Thoracic aorta (tissue), 2 donors: ENCODE data around the gene EIF4H. TPM values are rescaled to one million over a fixed set of nuclear protein-coding genes. Genes with fewer than 3 reads are reported as not detected.

Experiments used
- ATAC-seq: fragments of 150-250 bp; one replicate; pipeline ENCODE4 v1.8.0; 2017; ENCODE audit warnings: low read depth; ENCODE audit not compliant: insufficient number of reproducible peaks, low FRiP score
- DNase-seq: peaks from one replicate; pipeline ENCODE4 v3.0.0-alpha.2; 2020; ENCODE audit warnings: low spot score
- H3K27ac ChIP-seq, 2 donors: fragments of 200-600 bp; sonication (generic); 1 replicate in 1 of 2; 2 replicates in 1 of 2; pipeline ENCODE4 v1.5.1; 2016; ENCODE audit warnings: mild to moderate bottlenecking in 2 of 2, moderate library complexity in 2 of 2
- H3K27me3 ChIP-seq: fragments of 200-600 bp; sonication (generic); replicated peaks from 2 replicates; pipeline ENCODE4 v1.6.0; 2016; ENCODE audit warnings: mild to moderate bottlenecking; ENCODE audit not compliant: insufficient read depth
- H3K36me3 ChIP-seq: fragments of 200-600 bp; sonication (generic); one replicate; pipeline ENCODE4 v1.5.1; 2016
- H3K4me1 ChIP-seq, 2 donors: fragments of 200-600 bp; sonication (generic); 1 replicate in 1 of 2; 2 replicates in 1 of 2; pipeline versions ENCODE4 v1.5.1 to v1.6.0; 2016; ENCODE audit warnings: low read depth in 2 of 2, mild to moderate bottlenecking in 1 of 2; ENCODE audit not compliant: control insufficient read depth in 1 of 2
- H3K4me3 ChIP-seq: fragments of 200-600 bp; sonication (generic); 2 replicates; pipeline ENCODE4 v1.5.1; 2016; ENCODE audit warnings: mild to moderate bottlenecking
- H3K9me3 ChIP-seq: fragments of 200-600 bp; sonication (generic); 2 replicates; pipeline ENCODE4 v1.5.1; 2016
- total RNA-seq, 2 donors: library from RNA; depleted of rRNA; stranded (reverse); fragments of >200 nt; gene quantifications; one replicate each; pipeline versions ENCODE4 v1.1.0 to v1.2.3, GENCODE V29; 2016
- TF ChIP-seq, protein P1 (sequence below): fragments of 200-600 bp; sonication (generic); IDR thresholded peaks from one replicate; pipeline ENCODE4 v1.5.1; 2019; ENCODE audit warnings: antibody characterized with exemption

EIF4H gene
- total RNA-seq, 2 donors from 2014 or later, result 210 to 244 TPM

DNA sequence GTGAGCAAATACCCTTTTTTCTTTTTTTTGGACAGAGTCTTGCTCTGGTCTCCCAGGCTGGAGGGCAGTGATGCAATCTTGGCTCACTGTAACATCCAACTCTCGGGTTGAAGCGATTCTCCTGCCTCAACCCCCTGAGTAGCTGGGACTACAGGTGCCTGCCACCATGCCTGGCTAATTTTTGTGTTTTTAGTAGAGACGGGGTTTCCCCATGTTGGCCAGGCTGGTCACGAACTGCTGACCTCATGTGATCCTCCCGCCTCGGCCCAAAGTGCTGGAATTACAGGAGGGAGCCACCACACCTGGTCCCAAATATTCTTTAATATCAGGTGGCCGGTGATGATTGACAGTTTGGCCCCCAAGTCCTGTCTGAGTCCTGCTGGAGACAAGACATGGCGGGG lies 42.2 kb downstream of the EIF4H start:
- no peak for DNase-seq
- H3K4me1 ChIP-seq, result no peaks in the 10 kb centered on the region
- no peak overlapping the region for H3K4me3 ChIP-seq
- TF ChIP-seq, protein P1, sequence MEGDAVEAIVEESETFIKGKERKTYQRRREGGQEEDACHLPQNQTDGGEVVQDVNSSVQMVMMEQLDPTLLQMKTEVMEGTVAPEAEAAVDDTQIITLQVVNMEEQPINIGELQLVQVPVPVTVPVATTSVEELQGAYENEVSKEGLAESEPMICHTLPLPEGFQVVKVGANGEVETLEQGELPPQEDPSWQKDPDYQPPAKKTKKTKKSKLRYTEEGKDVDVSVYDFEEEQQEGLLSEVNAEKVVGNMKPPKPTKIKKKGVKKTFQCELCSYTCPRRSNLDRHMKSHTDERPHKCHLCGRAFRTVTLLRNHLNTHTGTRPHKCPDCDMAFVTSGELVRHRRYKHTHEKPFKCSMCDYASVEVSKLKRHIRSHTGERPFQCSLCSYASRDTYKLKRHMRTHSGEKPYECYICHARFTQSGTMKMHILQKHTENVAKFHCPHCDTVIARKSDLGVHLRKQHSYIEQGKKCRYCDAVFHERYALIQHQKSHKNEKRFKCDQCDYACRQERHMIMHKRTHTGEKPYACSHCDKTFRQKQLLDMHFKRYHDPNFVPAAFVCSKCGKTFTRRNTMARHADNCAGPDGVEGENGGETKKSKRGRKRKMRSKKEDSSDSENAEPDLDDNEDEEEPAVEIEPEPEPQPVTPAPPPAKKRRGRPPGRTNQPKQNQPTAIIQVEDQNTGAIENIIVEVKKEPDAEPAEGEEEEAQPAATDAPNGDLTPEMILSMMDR, result no peak
- no peaks in the 10 kb centered on the region for H3K9me3 ChIP-seq
- no peaks in the 10 kb centered on the region for H3K36me3 ChIP-seq
- H3K27me3 ChIP-seq, result no peaks in the 10 kb centered on the region
- no peak overlapping the region for H3K27ac ChIP-seq
- no peak for ATAC-seq

DNA sequence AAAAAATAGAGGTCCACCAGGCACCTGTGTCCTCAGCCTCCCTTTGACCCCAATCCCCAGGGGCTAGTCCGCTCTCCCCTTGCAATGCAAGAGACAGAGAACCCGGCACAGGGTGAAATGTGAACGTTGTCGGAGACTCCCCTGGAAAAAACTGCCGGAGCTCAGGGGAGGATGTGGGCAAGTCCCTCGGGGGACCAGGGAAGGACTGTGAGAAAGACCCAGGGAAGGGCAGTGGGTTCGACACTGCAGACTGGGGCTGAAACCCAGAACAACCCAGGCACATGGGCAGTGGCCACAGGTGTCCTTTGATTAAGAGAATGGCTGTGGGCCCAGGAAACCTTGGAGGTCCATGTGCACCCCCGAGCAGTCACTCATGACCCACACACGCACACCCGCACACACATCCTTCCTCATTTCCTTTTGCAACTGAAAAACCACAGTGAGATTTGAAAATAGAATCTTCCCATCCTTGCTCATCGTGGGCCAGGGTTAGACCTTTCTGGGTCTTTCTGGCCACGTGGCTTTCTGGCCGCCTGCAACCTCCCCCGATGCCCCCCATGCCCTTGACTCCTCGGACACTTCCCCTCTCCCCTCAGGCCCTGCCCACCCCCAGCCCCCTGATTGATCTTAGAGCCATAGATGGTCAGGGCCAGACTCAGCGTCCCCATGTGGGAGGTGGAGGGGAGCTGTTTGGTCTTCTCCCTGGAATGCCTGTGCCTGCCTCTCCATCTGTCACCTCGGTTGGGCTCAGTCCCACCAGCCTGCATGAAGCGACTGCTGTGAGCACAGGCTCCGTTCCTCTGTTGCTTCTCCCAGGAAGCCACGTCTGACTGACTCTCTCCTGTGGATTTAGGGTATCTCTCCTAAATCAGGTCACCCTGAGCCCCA lies 43.5 kb downstream of the EIF4H start:
- TF ChIP-seq, protein P1, result no peak
- Histone ChIP-seq H3K27me3 (no peaks in the 10 kb centered on the region), H3K9me3 (no peaks in the 10 kb centered on the region), H3K4me1 (no peaks in the 10 kb centered on the region), H3K4me3 (no peak overlapping the region), H3K36me3 (no peaks in the 10 kb centered on the region), H3K27ac (no peak overlapping the region)
- DNase-seq (no peak), ATAC-seq (no peak)

DNA sequence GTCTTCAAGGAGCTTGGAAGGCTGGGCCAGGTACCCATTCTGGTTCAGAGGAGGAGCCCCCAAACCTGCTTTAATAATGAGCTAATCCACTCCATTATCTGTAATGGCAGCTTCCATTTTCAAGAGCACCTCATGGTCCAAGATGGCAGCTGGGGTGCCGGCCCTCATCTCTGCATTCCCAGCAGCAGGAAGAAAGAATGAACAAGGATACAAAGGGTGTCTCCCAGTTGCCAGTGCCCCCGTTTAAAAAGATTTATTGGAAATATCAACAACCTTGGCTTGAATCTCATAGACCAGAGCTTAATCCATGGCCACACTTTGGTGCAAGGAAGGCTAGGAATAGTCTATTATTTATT lies 44.2 kb downstream of the EIF4H start:
- Histone ChIP-seq H3K4me1 (no peaks in the 10 kb centered on the region), H3K27me3 (no peaks in the 10 kb centered on the region), H3K4me3 (no peak overlapping the region), H3K36me3 (no peaks in the 10 kb centered on the region), H3K9me3 (no peaks in the 10 kb centered on the region), H3K27ac (no peak overlapping the region)
- ATAC-seq (no peak), DNase-seq (no peak)
- TF ChIP-seq, protein P1, result no peak

DNA sequence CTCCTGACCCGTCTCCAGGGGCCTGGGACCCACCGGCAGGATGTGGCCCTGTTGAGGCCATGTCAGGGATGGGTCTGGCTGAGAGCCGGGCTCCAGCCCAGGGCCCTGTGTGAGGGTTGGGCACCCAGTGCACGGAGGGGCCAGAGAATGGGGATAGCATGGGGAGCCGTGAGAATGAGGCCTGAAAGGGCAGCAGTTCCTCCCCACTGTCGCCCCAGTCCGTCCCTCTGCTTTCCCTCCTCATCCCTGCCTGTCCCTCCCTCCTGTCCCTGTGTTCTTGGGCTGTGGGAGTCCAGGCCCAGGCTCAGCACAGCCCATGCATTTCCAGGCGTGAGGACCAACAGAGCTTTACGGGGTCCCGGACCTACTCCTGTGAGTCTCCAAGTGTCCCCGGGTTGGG lies 45.3 kb downstream of the EIF4H start:
- H3K27ac ChIP-seq, result no peak overlapping the region
- H3K4me3 ChIP-seq, result no peak overlapping the region
- H3K9me3 ChIP-seq, result no peaks in the 10 kb centered on the region
- ATAC-seq, result no peak
- H3K36me3 ChIP-seq, result no peaks in the 10 kb centered on the region
- H3K27me3 ChIP-seq, result no peaks in the 10 kb centered on the region
- no peak for DNase-seq
- no peaks in the 10 kb centered on the region for H3K4me1 ChIP-seq
- TF ChIP-seq, protein P1, result no peak

DNA sequence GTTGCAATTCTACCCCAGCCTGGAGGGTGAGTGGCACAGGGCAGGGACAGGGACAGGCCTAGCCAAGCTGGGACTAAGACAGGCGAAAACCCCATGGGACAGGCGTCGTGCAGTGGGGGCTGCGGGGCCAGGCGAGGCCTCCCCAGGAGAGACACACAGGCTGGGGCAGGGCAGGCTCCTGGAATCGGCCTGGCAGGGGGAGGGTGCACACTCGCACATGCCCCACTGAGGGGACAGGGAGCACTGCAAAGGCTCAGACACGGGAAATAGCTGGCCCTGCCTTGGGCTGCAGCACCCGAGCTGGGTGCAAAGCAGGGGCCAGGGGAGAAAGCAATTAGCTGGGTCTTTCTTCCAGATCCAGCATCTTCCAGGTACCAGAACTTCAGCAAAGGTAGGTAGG lies 46.1 kb downstream of the EIF4H start:
- Histone ChIP-seq H3K4me1 (no peaks in the 10 kb centered on the region), H3K27ac (no peak overlapping the region), H3K9me3 (no peaks in the 10 kb centered on the region), H3K4me3 (no peak overlapping the region), H3K27me3 (no peaks in the 10 kb centered on the region), H3K36me3 (no peaks in the 10 kb centered on the region)
- ATAC-seq (no peak), DNase-seq (no peak)
- TF ChIP-seq, protein P1, result no peak
